GM19240 (cell line): Measurements from ENCODE around the gene GNLY.
"Not testable (repeated sequence)": the region's sequence is repeated elsewhere in the genome, so short reads cannot be mapped to it uniquely, and the experiment has no call there.

Experiments
- DNase-seq: peaks from one replicate; pipeline ENCODE4 v3.0.0; 2011; ENCODE audit warnings: low spot score; ENCODE audit not compliant: insufficient read length

The GNLY gene

DNA sequence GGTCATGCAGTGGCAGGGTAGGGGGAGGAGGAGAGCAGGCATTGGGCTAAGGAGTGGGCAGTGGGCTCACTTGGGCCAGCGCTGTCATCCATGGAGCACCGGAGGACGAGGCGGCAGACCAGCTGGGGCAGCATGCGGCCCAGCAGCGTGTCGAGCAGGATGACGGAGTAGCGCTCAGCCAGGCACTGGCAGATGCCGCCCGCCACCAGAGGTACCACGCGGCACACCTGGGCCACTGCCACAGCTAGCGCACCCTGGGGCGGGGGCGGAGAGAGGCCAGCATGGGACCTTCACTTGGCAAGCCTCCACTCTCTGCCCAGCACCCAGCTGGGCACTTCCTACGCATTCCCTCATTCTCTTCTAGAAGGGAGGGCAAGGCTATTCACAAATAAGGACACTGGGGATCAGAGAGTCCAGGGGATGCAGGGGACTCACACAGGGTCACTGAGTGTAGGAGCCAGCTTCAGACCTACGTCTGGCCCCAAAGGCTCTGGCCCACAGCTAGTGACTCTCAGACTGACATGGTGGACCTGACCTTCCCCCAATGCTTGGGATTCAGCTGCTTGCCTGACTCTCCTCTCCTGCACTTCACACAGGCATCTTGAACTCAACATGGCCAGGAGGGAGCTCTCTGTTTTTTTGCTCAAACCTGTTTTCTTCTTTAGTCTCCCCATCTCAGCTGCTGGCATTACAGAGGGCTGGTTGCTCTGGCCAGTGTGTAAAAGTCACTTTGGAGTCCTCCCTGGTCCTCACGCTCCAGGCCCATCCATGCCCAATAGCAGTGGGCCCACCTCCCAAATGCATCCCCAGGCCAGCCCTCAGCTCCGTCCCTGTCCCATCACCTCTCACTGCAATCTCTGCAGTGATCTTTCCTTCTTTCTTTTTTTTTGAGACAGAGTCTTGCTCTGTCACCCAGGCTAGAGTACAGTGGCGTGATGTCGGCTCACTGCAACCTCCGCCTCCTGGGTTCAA is 30.3 kb upstream of the GNLY start:
- no peak for DNase-seq

DNA sequence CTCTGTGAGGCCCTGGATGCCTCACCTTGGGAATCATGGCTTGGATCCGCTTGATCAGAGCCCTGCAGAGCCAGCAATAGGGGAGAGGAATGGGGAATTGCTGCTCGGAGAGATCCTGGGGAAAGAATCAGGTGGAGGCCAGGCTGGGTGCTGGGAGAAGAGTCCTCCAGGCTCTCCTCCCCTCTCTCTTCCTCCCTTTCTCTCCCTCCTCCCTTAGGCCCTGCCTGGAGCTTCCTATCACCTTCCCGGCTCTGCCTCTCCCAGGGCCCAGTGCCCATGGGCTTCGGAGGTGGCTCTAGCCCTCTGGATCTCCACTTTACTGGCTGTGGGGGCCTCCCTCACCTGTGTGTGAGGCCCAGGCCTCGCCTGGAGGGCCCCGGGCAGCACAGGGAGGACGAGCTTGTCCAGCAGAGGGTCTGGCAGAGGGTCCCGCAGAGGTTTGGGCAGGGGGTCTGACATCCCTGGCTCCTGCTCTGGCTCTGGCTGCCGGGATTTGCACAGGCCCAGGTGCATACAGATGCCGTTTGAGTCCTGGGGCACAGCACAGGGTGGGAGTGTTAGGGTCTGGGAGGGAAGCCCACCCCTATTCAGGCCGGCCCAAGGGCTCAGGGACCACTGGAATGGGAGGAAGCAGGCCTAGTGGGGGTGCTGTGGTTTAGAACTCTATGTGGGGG is 28.8 kb upstream of the GNLY start:
- no peak for DNase-seq

DNA sequence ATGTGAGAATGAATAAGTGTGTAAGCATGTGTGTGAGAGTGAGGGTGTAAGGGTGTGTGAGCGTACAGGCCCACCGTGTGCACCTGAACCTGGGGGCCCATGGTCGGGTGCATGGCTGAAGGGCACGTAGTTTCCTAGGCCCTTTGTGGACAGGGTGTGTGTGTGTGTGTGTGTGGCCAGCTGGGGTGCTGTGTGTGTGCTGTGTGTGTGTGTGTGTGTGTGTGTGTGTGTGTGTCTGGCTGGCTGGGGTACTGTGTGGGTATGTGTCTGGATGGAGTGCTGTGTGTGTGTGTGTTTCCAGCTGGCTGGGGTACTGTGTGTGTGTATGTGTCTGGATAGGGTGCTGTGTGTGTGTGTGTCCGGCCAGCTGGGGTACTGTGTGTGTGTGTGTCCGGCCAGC is 28.1 kb upstream of the GNLY start:
- no peak for DNase-seq

DNA sequence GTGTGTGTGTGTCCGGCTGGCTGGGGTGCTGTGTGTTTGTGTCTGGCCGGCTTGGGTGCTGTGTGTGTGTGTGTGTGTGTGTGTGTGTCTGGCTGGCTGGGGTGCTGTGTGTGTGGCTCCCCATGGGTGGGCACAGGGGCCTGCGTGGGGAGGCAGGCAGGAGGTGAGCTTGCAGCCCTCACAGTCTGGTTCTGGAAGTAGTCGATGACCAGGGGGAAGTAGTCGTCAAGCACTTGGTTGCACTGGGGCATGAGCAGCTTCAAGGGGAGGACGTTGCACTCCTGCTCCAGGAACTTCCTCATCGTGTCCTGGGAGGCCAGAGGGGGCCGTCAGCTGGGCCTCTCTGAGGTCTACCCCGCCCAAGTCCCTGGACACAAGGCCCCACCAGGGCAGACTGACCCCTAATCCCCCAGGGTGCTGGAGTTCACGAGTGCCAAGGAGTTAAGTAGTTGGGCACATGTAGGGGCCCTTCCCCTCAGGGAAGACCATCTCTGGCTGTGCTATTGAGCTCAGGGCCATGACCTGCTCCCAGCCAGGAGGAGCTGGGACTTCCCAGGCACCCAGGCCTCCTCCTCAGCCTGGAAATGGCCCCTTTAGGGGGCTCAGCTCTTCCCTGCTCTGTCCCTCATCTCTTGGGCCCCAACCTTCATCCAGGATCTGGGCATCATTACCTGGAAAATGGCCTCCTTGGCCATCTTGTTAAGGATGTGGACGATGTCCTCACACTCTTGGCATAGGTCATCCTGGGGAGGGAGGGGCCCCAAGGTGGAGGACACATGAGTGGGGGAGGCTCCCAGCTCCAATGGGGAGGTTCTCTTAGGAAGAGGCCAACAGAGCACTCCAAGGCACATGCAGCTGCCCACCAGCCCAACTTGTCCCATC is 27.5 kb upstream of the GNLY start:
- DNase-seq: no peak

DNA sequence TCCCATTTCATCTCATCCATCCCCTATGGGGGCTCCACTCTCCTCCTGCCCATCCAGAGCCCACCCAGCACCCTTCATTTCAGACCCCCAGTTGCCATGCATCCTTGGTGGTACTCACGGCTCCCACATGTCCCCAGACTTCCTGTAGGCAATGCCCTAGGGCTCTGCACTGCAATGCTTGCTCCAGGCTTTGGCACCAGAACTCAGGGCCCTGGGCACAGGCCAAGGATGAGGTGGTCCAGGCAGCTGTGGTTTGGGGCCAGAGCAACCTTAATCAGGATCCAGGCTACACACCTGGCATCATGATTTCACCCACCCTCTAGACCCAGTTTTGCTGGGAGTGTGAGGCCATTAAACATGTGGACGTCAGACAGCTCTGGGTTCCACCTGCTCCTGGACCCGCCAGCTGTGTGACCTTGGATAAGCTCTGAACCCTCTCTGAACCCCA is 26.6 kb upstream of the GNLY start:
- DNase-seq: no peak

DNA sequence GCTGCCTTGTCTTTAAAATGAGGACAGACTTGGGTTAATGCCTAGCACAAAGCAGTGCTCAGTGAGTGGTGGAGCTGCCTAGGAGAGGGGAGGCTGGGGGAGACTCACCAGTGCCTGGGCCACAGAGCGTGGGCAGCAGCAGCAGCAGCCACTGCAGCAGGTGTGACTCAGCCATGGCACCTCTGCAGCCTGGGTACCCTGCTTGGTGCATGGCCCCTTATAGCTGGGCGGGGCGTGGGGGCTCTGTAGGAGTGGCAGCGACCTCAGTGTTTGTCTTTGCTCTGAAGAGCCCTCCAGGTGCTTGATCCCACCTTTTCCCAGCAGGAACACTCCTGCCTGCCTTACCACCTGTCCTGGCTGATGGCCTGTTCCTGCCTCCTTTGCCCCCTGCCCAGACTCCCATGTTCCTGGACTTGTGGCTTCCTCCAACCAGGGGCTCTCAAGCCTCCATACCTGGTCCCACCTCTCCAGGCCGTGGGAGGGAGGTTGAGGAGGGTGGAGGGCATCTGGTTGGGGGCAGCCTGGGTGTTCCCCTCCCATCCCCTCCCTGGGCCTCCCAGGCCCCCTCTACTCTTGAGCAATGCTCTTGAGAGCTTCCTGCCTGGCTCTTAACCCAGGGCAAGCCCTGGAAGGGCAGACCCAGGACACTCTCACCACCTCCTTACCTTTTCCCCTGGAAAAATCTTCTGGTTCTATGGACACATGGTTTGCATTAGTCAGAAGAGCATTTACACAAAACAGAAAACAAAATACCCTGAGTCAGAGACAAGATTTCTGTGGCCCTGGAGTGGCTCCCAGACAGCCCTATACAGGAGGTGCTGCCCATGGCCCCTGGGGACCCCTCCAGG is 25.9 kb upstream of the GNLY start, which contains the start of gene SFTPB:
Gene SFTPB, minus strand, starts transcription at position 191 of the 848 bp plus-strand sequence. Its CDS starts 16 bp downstream, at position 175.
- no peak for DNase-seq

DNA sequence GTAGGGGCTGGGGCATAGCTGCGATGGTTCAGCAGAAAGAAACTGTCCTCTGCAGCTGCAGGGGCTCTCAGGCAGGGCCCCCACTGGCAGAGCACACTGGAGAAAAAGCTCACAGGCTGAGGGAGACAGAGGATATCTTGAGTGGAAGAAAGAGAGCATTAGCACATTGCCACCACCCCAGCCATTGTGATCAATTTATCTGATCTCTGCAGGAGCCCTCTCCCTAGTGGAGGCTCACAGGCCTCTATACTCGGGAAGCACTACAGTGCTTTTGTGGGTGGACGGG is 25.4 kb upstream of the GNLY start:
- no peak for DNase-seq

DNA sequence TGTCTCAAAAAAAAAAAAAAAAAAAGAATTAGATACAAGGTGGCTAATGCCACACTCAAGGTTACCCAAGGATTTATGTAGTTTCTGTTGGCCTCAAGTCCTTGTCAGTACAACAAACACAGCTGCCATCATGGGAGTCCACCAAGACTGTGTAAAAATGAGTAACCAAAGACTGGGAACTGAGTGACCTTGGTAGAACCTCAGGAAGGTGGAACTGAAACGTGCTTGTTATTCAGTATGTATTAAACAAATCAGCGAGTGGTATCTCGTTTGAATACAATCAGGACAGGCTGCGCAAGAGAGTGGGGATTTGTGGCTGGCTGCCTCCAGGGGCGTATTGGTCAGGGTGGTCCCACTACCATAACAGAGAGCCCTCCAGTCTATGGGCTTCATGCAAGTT is 24.6 kb upstream of the GNLY start:
- peak; percentile 25 for DNase-seq

DNA sequence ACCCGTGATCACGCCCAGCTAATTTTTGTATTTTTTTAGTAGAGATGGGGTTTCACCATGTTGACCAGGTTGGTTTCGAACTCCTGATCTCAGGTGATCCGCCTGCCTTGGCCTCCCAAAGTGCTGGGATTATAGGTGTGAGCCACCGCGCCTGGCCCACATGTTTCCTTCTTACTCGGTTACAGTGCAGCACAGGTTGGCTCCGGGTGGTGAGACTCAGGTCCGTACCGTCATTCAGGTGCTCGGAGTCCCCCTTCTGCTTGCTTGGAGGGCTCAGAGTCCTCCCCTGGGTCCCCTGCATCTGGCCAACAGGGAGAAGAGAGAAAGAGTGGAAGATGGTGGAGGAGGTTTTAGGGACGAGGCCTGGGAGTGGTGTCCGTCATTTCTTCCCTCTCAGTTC is 23.7 kb upstream of the GNLY start:
- not testable (repeated sequence) for DNase-seq

DNA sequence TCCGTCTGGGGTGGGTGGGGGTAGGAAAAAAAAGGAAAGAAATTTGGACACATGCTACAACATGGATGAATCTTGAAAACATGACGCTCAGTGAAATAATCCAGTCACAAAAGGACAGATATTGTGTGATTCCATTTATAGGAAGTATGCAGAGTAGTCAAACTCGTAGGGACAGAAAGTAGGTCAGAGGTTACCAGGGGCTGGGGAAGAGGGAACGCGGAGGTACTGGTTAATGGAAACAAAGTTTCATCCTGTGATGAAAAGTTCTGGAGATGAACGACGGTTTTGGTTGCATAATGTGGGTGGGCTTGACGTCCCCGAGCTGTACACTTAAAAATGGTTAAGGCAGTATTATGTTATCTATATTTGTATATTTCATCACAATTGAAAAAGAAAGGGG is 21.7 kb upstream of the GNLY start:
- no peak for DNase-seq

DNA sequence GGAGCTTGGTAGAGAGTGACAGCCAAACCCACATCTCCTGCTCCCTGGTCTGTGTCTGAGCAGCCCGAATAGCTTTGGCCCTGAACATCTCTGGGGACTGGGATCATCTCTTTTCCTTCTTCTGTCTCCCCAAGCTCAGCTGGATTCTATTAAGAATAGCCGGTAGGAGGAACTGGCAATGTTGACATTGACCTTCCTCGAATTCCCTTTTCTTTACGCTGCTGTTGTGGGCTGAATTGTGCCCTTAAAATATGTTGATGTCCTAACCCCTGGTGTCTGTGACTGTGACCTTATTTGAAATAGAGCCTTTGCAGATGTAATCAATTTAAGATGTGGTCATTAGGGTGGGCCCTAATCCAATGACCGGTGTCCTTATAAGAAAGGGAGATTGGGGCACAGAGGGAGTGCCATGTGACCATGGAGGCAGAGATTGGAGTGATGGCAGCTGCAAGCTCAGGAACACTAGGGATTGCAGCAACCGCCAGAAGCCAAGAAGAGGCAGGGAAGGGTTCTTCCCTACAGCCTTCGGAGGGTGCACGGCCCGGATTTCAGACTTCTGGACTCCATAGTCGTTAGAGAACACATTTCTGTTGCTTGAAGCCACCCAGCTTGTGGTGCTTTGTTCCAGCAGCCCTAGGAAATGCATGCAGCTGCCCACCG is 20.3 kb upstream of the GNLY start:
- DNase-seq: no peak

DNA sequence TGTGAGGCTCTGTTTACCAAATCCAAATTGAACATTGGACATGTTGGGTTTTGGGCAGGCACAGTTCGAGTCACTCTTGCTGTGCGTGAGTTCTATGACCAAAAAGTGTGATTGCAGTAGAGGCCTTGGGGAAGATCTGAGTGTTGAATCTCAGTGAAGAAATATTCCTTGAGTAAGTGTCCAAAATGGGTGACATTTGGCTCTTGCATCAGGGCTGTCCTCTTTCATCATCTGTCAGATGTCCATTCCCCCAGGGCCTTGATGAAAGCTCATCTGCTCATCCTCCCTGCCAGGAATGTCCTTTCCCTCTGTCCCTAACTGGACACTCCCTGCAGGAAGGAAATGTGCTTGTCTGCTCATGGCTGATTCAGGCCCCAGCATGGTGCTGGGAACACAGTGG is 19.7 kb upstream of the GNLY start:
- DNase-seq: no peak

DNA sequence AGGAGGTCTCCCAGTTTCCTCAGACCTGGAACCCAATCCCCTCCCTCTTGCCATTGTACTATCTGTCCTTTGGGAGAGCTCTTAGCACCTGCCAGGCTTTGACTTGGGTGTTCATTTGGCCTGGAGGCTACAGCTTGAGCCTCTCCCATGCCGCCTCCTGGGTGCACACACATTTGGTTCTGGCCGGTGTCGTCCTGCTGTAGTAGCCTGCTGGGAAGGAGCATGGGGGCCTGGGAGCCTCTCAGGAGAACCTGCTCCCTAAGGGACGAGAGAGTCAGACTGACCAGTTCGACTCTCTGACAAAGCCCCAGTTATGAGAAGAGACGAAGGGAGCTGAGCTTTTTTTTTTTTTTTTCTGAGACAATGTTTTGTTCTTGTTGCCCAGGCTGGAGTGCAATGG is 18.7 kb upstream of the GNLY start:
- DNase-seq: no peak

DNA sequence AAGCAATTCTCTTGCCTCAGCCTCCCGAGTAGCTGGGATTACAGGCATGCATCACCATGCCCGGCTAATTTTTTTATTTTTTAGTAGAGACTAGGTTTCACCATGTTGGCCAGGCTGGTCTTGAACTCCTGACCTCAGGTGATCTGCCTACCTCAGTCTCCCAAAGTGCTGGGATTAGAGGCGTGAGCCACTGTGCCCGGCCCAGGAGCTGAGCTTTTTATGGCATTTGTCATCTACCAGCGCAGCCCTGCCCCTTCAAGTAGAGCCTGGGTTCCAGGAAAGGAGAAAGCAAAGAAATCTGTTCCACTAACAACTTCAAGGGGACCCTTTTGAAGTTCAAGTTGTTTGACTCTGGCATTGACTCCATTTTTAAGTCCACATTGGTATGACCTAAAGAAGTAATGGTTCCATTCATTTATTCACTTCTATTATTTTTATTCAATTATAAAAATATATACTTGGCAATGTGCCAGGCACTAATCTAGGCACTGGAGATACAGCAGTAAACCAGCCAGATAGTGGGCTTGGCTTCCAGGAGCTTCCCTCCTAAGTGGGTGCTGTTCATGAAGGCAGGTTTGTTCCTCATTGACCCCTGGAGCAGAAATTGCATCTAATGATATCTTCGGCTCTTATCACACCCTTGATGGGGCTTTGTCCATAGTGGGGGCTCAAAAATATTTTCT is 18.2 kb upstream of the GNLY start:
- no peak for DNase-seq

DNA sequence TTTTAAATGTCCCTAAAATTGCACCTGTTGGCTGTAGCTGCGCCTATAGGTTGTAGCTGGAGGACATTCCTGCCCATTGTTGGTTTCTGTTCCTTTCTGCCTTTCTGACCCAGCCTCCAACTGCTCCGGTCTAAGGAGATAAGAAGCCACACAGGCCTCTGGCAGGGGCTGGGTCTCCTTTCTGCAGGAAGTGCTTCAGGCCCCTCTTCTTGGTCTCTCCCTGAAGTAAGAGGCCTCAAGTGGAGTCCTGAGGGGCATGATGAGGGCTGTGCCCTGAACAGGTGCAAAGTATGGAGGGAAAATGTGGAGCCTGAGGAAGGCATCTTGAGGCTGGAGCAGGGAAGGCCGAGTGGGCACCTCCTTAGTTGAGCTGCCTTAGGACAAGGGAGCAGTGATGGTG is 15.8 kb upstream of the GNLY start:
- no peak for DNase-seq

DNA sequence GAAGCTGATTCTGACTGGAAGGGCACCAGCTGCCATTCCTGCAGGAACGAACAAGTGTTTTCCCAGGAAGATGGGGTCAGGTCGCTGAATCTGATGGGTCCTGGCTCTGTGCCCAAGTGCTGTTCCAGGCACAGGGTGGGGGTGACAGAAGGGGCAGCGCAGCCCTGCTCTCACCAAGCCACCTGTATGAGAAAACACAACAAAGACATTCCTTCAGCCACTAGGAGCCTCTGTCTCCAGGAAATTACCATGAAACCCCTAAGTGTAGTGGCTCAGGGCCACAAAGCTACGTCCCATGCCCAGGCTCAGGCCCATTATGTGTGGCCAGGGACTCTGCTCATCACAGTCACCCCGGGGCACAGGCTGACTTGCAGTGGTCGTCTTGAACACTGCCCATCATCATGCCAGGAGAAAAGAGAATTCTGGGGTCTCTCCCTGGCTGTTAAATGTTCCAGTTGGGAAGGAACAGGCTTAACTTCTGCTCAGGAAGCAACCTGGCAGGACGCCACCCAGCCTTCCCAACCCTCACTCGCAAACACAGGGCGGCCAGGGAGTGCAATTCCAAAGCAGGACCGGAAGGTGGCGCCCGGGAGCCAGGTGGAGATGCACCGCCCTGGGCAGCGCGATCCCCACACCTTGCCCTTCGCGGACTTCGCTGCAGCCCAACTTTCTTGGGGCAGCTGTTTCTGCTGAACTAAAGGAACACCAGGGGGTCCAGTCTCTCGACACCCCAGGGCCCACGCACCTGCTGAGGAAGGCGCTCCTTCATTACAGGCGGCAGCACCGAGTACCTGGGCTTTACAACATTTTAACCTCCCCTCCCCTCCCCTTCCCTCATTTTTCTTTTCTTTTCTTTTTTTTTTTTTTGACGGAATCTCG is 15.1 kb upstream of the GNLY start:
- peak; percentile 79 for DNase-seq

DNA sequence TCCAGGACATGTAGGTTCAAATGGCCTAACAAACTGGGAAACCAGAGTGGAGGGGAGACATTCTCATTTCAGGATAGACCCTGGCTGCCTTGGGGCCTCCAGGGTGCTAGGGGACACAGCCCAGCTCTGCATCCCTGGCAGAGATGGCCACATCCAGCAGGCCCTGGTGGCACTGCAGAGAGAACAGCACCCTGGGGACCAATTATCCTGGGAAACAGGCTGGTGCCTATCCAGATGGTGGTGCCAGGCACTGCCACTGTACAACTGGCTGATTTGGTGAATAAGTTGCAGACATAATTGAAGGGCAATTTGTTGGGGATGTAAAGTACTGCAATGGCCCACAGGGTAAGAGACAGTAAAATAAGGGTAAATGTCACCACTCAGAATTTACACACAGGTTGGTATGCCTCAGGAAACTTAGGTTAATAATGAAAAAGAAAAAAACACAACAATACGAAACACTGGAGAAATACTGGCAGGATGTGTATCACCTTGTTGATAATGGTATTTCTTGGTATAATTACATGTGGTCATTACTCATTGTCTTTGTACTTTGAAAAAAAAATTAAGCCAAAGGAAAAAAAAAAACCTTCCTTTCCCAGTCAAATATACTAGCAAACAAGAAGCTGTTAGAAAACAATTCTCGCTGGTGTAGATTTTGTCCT is 13.3 kb upstream of the GNLY start:
- no peak for DNase-seq

DNA sequence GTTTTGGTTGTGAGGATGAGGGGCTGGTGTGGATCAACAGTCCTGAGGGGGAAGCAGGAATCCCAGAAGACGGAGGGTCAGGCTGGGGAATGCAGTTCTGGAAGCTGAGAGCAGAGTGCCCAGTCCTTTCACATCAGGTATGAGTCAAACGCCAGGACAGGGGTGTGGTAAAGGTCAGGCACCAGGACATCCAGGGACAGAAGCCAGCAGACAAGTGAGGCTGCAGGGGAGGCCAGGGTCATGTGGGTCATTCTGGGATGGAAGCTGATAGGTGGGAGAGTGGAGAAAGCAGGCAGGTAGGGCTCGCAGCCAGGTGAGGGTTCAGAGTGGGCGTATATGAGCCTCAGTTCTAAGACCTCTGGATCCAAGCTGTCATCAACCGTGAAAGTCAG is 12.8 kb upstream of the GNLY start:
- DNase-seq: no peak
